COR-L47 (cell line): ENCODE data around the gene OR12D1.
"Not testable (repeated sequence)": the region's sequence is repeated elsewhere in the genome, so short reads cannot be mapped to it uniquely, and the experiment has no call there.

Source experiments
- DNase-seq: peaks from one replicate; lab custom pipeline; 2025; lab: John Stamatoyannopoulos, UW

The OR12D1 gene

DNA sequence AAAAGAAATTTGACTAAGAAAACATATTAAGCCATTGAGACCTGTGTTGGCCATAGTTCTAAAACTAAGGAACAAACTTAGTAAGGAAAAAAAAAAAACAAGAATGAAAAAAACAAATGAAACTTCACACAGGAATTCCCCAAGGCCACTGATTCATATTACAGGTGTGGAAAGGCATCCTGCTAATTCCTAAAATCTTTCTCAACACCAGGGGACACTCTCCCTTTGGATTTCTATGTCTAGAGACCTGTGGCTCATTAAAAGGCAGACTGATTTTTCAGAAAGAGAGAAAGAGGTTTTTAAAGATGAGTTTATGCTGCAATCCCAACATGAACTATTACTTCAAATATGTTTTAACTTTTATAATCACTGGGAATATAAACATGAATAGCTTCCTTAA, at the start of gene OR12D1:
TSS of gene OR12D1 (plus strand) at position 341 of the 400 bp plus-strand sequence.
- DNase-seq: no peak

DNA sequence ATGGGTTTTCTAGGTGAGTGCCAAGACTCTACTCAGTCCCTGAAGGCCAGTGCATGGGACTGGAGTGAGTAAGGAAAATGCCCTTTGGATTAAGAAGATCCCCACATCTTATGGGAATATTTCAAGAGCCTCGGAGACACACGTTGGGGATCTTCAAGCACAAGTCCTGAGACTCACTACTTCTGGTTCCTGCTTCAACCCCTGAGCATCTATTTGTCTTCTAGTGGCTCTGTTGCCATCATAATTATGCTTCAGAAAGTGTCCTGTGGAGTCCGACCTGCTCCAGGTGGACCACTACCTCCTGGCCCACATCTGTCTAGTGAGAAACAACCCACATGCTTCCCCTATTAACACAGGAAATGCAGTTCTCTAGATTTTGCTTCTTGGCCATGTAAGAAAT, 46.0 kb upstream of the OR12D1 start, which contains the start of gene OR5V1:
TSS of gene OR5V1 (minus strand) at position 101 of the 400 bp plus-strand sequence. CDS start 12,670 bp downstream, outside the sequence.
- DNase-seq: no peak

DNA sequence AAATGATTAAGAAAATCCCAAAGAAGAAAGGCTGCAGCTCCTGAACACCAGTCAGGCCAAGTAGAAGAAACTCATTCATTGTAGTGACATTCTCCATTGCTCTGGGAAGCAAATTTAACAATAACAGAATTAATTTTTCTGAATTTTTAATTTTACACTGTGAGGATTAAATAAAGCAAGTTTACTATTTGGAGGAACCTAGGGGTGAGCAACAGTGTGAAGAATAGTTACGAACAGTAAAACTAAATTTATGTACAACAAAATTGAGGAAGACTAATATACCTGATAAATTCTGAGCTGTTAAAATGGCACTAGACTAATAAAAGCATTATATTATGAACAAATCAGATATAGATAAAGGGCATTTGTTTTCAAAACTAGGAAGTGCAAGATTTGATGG, 39.5 kb upstream of the OR12D1 start, which contains the start of gene OR12D3:
TSS of gene OR12D3 (minus strand) at position 101 of the 400 bp plus-strand sequence. CDS start at position 97, 4 bp downstream.
- DNase-seq: no peak

DNA sequence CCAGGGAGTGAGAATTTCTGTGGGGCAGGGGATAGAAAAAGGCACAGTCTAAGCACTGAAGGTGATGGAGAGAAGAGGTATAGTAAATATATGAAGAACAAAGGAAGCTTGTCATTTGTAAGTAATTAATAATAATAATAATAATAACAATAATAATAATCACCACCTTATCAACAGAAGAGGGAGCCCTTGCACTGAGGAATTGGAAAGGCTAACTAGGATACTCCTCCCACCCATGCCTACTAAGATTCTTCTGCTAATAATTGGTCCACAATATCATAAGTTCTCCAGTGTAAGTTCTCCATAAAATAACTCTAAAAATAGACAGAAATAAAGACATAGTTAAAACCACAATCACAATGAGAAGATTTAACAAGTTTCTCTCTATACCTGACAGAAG, 38.7 kb upstream of the OR12D1 start:
- no peak for DNase-seq

DNA sequence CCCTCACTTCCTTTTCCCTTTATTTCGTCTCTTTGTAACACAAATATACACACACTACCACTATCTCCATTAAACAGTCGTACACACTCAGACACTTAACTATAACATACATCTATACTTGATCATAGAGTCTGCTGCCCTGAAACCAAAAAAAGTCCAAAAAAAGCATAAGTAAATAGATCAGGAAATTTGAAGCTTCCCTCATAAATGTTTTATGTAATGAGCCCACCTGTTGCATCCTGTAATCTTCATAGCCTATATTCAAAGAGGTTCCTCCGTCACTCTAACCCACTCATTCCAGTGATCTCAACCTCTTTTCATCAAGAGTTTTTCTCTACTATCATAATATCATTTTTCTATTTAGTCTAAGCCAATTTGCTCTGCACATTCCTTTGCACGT, 26.2 kb upstream of the OR12D1 start:
- no peak for DNase-seq

DNA sequence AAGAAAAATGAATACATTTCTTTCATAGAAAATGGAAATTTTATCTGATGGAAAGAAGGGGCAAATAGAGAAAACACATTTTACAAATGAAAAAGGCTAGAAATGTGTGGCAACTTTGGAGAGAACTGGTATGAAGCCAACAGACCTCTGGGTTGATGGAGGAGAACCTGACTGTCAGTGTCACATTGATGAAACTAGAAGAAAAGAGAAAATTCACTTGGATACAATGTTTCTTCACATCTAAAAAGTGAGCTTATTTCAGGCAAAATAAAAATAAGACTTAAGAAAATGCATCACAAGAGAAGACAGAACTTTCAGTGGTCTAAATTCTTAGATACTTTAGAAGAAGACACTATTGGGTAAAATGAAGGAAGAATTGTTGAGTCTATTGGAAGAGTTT, 19.4 kb upstream of the OR12D1 start, which contains the start of gene OR12D2:
TSS of gene OR12D2 (plus strand) at position 301 of the 400 bp plus-strand sequence. CDS start 1,069 bp downstream, outside the sequence.
- DNase-seq: no peak

DNA sequence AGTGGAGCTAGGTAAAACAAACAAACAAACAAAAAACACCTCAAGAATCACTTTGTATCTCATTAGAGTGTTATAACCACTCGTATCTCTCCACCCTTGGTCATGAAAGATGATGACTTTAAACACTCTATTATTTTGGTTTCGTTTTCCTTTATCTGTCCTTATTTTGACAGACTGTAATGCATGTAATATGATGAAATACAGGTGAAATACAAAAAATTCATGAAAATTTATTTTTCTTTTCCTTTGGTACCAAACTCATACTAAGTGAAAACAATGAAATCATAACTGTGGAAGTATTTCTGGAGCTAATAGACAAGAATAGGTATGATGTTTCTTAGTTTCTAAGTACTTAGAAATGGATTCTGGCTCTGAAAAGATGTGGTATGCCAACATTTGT, 15.2 kb upstream of the OR12D1 start:
- no peak for DNase-seq

DNA sequence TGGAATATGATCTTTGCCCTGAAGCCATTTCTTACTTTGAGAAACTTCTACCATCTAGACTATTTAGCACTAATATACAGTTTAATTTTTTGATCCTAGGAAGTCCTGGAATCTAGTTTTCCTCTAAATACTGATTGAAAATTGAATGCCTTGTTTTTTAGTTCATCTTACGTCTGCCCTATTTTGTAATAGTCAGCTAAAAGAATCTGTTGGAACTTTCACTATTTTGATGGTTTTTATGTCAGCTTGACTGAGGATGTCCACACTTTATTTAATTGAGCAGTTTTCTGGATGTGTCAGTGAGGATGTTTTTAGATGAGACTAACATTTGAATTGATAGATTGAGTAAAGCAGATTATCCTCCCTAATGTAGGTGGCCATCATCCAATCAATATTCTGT, 10.9 kb upstream of the OR12D1 start:
- DNase-seq: no peak

DNA sequence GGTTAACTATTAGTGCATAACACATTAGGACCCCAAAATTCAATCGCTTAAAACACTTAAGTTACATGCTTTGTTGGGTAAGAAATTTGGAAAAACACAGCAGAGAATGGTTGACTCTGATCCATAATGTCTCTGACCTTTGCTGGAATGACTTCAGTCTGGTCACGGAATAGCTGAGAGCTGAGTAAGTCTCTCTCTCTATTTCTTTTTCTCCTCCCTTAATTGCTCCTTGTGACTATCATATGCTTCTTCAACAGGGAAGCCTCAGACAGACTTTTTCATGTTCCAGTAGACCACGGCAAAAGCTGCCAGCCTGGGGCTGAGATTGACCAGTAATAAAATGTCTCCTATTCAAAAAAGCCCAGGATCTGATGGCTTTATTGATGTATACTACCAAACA, 4.8 kb downstream of the OR12D1 start:
- DNase-seq: no peak

DNA sequence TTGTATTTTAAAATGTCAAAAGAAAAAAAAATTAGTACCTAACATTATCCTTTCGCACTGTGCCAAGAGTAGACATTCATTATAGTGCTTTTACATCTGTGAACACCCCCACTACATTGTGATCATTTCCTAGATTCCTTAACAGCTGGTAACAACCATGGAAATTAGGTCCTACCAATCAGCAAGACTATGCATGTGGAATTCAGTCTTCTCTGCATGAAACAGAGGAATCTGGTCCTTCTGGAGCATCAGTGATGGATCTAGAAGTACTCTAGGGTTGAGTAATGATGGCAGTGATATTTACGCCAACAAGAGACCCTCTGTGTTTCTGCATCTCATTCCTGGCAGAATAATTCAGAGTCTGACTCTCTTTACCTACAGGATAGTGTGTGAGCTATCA, 9.4 kb downstream of the OR12D1 start:
- DNase-seq: no peak

DNA sequence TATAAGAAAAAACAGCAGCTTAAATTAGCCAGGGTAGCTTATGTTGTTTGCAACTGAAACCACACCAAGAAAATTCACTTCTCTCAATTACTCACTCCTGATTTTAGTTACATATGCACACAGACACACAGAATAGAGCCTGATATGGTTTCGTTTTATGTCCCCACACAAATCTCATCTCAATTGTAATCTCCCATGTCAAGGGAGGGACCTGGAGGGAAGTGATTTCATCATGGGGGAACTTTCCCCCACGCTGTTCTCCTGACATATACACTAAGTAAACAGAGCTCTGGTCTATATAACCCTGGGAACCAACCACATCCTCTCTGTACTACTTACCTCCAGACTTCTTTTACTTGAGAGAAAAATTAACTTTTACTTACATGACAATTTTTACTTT, 9.8 kb downstream of the OR12D1 start:
- DNase-seq: no peak

DNA sequence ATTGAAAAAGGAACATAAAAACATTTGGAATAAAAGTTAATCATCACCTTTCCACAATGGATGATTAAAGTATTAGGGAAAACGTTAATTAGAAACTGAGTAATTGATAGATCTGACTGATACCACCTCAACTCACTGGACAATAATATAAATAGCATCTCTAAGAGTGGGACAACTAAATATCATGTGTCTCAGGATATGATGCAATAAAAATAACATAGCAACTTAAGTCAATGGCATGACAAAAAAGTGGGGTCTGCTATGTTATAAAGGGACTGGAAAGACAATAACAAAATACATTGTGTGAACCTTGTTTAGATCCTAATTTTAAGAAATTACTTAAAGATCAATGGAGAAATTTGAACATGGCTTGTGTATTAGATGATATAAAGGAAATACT, 10.3 kb downstream of the OR12D1 start:
- DNase-seq: no peak

DNA sequence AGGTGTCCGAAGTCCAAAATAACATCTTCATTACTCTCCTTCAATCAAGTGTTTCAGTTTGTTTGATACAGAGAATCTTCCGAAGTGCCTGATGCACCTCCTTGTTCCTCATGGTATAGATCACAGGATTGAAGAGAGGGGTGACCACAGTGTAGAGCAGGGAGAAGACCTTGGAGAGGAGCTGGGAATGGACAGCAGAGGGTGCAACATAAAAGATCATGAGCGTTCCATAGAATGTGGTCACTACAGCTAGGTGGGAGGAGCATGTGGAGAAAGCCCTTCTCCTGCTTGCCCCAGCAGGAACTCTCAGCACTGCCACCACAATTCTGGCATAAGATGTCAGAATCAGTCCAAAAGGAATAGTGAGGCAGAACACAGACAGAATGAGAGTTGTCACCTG, 11.9 kb downstream of the OR12D1 start:
- DNase-seq: no peak

DNA sequence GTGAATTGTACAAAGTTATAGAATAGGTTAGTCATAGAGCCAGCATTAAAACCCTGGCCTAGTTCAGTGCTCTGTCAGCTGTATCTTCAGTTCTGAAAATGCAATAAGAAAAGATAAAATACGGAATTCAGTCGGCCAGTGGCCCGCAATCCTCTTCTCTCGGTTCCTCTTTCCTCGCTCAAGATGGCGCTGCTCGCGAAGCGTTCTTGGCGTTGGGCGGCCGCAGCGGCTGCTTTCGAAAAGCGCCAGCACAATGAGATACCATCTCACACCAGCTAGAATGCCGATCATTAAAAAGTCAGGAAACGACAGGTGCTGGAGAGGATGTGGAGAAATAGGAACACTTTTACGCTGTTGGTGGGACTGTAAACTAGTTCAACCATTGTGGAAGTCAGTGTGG, 22.0 kb downstream of the OR12D1 start:
- not testable (repeated sequence) for DNase-seq

DNA sequence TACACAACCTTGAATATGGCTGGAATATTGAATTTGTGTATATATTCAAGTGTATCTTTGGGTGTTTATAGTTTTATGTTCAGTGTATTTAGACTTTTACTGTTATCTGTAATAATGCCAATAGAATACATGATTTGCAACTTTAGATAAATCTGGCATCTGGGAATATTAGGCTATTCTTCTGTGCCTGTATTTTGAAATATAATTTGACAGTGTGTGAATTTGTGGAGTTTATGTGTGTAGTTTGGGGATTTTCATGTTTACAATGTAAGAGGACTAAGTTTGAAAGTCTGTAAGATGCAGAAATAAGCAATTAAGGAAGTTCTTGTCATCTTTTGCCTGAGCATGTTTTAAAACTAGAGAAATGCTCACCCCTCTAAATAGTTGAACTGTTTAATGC, 24.3 kb downstream of the OR12D1 start, which contains the start of gene OR10C1:
TSS of gene OR10C1 (plus strand) at position 301 of the 400 bp plus-strand sequence. CDS start 710 bp downstream, outside the sequence.
- no peak for DNase-seq

DNA sequence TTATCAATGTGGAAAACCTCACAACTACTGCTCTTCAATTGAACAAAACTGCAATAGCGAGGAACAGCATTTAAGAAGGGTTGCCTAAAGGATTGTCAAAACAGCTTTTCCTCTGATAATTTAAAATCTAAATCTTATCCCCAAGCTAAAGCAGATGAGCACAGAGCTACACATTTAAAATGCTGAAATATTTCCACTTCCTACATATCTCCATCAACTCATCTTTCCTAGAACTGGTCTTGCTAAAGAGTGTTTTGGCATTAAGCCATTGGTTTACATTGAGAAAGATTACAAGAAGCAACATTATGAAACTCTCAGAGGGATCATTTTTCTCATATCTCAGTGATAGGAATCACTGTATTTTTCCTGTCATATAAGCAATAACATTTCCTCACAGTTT, 28.0 kb downstream of the OR12D1 start:
- no peak for DNase-seq

DNA sequence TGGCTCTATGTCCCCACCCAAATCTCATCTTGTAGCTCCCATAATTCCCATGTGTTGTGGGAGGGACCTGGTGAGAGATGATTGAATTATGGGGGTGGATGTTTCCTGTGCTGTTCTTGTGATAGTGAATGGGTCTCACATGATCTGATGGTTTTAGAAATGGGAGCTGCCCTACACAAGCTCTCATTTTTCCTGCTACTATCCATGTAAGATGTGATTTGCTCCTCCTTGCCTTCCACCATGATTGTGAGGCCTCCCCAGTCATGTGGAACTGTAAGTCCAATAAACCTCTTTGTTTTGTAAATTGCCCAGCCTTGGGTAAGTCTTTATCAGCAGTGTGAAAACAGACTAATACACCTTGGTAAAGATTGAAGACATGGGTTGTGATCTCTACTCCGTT, 29.3 kb downstream of the OR12D1 start:
- DNase-seq: not testable (repeated sequence)

DNA sequence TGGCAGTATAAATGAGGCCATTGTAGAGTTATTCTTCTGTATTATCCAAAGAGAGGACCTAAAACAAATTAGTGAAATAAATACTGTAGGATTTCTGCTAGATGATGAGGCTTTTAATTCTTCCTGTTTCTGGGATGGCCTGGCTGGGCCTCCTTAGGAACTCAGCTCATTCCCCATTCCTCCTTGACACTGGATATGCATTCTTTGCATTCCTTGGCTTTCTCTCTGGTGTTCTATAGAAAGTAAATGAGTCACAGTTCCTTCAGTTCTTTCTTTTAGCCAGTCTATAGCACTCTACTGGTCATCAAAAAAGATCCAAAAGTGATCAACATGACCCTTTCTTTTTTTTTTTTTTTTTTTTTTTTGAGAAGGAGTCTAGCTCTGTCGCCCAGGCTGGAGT, 32.9 kb downstream of the OR12D1 start:
- no peak for DNase-seq

DNA sequence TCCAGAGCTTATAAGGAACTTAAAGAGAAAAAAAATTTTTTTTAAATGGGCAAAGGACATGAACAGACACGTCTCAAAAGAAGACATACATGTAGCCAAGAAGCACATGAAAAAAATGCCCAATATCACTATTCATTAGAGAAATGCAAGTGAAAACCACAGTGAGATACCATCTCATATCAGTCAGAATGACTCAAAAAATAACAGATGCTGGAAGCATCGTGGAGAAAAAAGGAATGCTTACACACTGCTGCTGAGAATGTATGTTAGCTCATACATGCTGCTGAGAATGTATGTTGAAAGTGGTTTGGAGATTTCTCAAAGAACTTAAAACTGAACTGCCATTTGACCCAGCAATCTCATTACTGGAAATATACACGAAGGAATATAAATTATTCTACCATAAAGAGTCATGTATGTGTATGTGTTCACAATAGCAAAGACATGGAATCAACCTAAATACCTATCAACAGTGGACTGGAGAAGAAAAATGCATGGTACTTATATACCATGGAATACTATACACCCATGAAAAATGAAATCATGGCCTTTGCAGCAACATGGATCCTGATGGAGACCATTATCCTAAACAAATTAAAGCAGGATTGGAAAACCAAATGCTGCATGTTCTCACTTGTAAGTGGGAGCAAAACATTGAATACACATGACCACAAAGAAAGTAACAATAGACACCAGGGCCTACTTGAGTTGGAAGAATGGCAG, 36.9 kb downstream of the OR12D1 start:
- DNase-seq: no peak

DNA sequence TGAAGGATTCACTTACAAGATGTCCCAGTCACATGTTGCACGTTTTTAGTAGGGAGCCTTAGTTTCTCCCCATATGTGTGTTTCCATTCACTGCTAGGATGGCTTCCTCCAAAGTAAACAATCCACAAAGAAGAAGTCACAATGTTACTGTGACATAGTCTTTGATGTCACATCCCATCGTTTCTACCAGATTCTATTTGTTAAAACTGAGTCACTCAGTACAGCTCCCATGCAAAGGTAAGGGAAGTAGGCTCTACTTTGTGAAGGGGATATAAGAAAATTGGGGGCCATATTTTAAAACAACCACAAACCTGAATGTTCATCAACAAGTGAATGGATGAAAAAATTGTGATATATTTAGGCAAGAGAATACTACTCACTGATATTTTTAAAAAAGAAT, 42.2 kb downstream of the OR12D1 start, which contains the start of the genes OR11A1 and OR2H1:
TSS of gene OR11A1 (minus strand) at position 101 of the 400 bp plus-strand sequence. CDS start 29,430 bp downstream, outside the sequence.
TSS of gene OR2H1 (plus strand) at position 185 of the 400 bp plus-strand sequence. CDS start 4,615 bp downstream, outside the sequence.
- no peak for DNase-seq

DNA sequence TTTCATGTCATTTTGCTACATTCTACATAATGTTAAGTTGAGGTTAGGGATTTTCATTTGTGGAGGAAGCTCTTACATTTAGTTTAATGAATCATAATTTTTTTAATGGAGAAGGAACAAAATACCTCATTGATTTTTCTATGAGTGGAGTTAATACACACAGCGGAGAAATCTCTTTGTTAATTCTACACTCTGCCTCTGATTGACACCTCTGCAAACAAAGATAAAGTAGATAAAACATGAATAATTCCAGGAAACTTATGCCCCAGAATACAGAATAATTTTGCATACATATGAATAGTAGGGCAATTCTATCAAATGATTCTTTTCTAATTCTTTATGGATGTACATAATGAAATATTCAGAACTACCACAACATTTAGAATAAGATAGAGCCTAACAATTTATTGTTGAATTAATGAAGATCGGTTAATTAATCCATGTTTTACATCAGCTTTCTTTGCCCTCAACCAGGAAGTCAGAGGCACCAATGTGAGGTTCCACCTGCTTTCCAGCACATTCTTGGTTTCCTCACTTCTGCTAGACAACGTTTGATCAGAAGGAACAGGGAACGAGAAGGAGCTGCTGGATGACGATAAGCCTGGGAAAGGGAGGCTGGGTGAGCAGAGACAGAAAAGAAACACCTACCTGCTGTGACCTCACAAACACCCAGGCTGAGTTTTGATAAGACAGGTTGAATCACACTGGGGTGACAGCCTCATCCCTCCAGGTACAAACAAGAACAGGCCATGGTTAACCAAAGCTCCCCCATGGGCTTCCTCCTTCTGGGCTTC, 46.5 kb downstream of the OR12D1 start:
- no peak for DNase-seq

DNA sequence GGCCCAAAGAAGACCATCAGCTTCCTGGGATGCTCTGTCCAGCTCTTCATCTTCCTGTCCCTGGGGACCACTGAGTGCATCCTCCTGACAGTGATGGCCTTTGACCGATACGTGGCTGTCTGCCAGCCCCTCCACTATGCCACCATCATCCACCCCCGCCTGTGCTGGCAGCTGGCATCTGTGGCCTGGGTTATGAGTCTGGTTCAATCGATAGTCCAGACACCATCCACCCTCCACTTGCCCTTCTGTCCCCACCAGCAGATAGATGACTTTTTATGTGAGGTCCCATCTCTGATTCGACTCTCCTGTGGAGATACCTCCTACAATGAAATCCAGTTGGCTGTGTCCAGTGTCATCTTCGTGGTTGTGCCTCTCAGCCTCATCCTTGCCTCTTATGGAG, 47.3 kb downstream of the OR12D1 start:
- no peak for DNase-seq

DNA sequence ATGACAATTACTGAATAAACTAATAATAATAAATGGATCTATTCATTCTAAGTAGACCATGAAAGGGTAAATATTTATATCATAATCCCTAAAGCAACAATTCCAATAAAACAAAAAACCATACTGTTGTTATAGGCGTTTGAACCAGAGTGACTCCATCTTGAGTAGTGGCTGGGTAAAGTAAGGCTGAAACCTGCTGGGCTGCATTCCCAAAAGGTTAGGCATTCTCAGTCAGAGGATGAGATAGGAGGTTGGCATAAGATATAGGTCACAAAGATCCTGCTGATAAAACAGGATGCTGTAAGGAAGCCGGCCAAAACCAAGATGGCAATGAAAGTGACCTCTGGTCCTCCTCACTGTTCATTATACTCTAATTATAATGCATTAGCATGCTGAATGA, 50.6 kb downstream of the OR12D1 start:
- no peak for DNase-seq
